GM12878 (cell line): ENCODE data around the gene BDKRB2. TPM values are rescaled to one million over a fixed set of nuclear protein-coding genes. Genes with fewer than 3 reads are reported as not detected.

ENCODE experiments used
- ATAC-seq: fragments of 200-7000 bp; cut with Tn5 transposase; 3 replicates; pipeline ENCODE4 v1.9.1; 2020; ENCODE audit warnings: mild to moderate bottlenecking, moderate library complexity
- BruUV-seq: library from RNA; stranded (reverse); fragments of 400-500 nt; replicated peaks from 2 replicates; lab custom pipeline; 2021; lab: Mats Ljungman, UMichigan
- CTCF ChIA-PET: fragments of 300-600 bp; sonication (Branson Sonifier 250); formaldehyde crosslinking; extraction: SDS; loops from one replicate; lab custom pipeline; 2021; ENCODE audit warnings: inconsistent platforms; lab: Yijun Ruan, JAX
- POLR2A ChIA-PET: fragments of 350-600 bp; formaldehyde crosslinking; extraction: SDS; loops from one replicate; lab custom pipeline; 2021; ENCODE audit warnings: inconsistent platforms; lab: Charles Lee
- RAD21 ChIA-PET: fragments of 300-600 bp; sonication (Branson Sonifier 250); formaldehyde crosslinking; loops from one replicate; lab custom pipeline; 2023; ENCODE audit warnings: antibody characterized with exemption; ENCODE audit not compliant: unreplicated experiment; lab: Charles Lee
- SMC1A ChIA-PET: fragments of 300-600 bp; sonication (Branson Sonifier 250); formaldehyde crosslinking; loops from one replicate; lab custom pipeline; 2023; ENCODE audit not compliant: unreplicated experiment, uncharacterized antibody; lab: Charles Lee
- DNase-seq: peaks from one replicate; pipeline ENCODE4 v3.0.0-alpha.2; 2011; ENCODE audit warnings: low read depth, low spot score
- FAIRE-seq: peaks from 3 replicates; lab custom pipeline; 2011; peaks lifted over from hg19 to GRCh38; lab: Jason Lieb, UNC
- H2AFZ ChIP-seq: 2 replicates; pipeline ENCODE4 v1.6.0; 2011; ENCODE audit warnings: low read depth, low read length, control low read depth; ENCODE audit not compliant: control insufficient read depth
- H3K27ac ChIP-seq: 2 replicates; pipeline ENCODE4 v1.5.1; 2011; ENCODE audit warnings: control low read depth; ENCODE audit not compliant: control insufficient read depth, insufficient read depth
- H3K27me3 ChIP-seq, 2 experiments: replicated peaks in 1 of 2; 2 replicates each; pipeline versions ENCODE4 v1.6.0 to v1.6.1; 2011; ENCODE audit warnings: low read length in 1 of 2; ENCODE audit not compliant: control insufficient read depth in 2 of 2, insufficient read depth in 2 of 2
- H3K36me3 ChIP-seq, 2 experiments: 2 replicates each; pipeline ENCODE4 v1.5.1; 2011; ENCODE audit warnings: low read length in 1 of 2; ENCODE audit not compliant: control insufficient read depth in 2 of 2, insufficient read depth in 2 of 2
- H3K4me1 ChIP-seq: 2 replicates; pipeline ENCODE4 v1.6.1; 2011; ENCODE audit warnings: mild to moderate bottlenecking, low read length, moderate library complexity, mixed read lengths; ENCODE audit not compliant: control insufficient read depth, insufficient read depth
- H3K4me2 ChIP-seq: 2 replicates; pipeline ENCODE4 v1.6.0; 2011; ENCODE audit warnings: control low read depth; ENCODE audit not compliant: control insufficient read depth, insufficient read depth
- H3K4me3 ChIP-seq: fragments of 200-600 bp; sonication (generic); 2 replicates; pipeline ENCODE4 v1.5.1; 2016
- H3K79me2 ChIP-seq: 2 replicates; pipeline ENCODE4 v1.6.0; 2011; ENCODE audit warnings: low read length; ENCODE audit not compliant: control insufficient read depth, insufficient read depth
- H3K9ac ChIP-seq: 2 replicates; pipeline ENCODE4 v1.8.0; 2011; ENCODE audit warnings: low read length, control low read depth, mixed read lengths; ENCODE audit not compliant: control insufficient read depth, insufficient read depth
- H3K9me3 ChIP-seq: replicated peaks from 3 replicates; pipeline ENCODE4 v1.5.1; 2011; ENCODE audit warnings: mild to moderate bottlenecking, low read length; ENCODE audit not compliant: control insufficient read depth, insufficient read depth
- H4K20me1 ChIP-seq: 2 replicates; pipeline ENCODE4 v1.6.0; 2011; ENCODE audit not compliant: control insufficient read depth, insufficient read depth
- BACH1 ChIP-seq: fragments of 450-650 bp; IDR thresholded peaks from 2 replicates; pipeline ENCODE4 v1.6.1; 2017; ENCODE audit warnings: mild to moderate bottlenecking, borderline replicate concordance
- CBX5 ChIP-seq: sonication (generic); IDR thresholded peaks from 2 replicates; pipeline ENCODE4 v1.6.1; 2016; ENCODE audit warnings: low read depth, moderate library complexity, mild to moderate bottlenecking, inconsistent platforms
- DPF2 ChIP-seq: fragments of 450-650 bp; IDR thresholded peaks from 2 replicates; pipeline ENCODE4 v1.6.1; 2017; ENCODE audit warnings: mild to moderate bottlenecking
- EP300 ChIP-seq, 2 experiments: fragments of 150-350 bp in 1 of 2; IDR thresholded peaks; 2 replicates each; pipeline ENCODE4 v1.6.1; 2011 to 2012; ENCODE audit warnings: low read depth in 2 of 2, low read length in 2 of 2, borderline replicate concordance in 1 of 2, improper control_type of control experiment in 1 of 2, inconsistent platforms in 1 of 2; ENCODE audit not compliant: control insufficient read depth in 1 of 2
- HCFC1 ChIP-seq: fragments of 150-350 bp; IDR thresholded peaks from 2 replicates; pipeline ENCODE4 v1.6.1; 2014; ENCODE audit warnings: low read length
- MTA2 ChIP-seq: fragments of 450-650 bp; IDR thresholded peaks from 2 replicates; pipeline ENCODE4 v1.6.1; 2016; ENCODE audit warnings: low read depth, mild to moderate bottlenecking, moderate library complexity
- MXI1 ChIP-seq: fragments of 150-350 bp; IDR thresholded peaks from 2 replicates; pipeline ENCODE4 v1.6.1; 2011; ENCODE audit warnings: low read depth, mild to moderate bottlenecking, inconsistent platforms, low read length, improper control_type of control experiment
- MYC ChIP-seq: IDR thresholded peaks from 2 replicates; pipeline ENCODE4 v1.6.1; 2011; ENCODE audit warnings: mild to moderate bottlenecking, low read length, moderate library complexity, inconsistent platforms; ENCODE audit not compliant: insufficient read depth, insufficient replicate concordance, insufficient read length, severe bottlenecking
- RAD51 ChIP-seq: fragments of 450-650 bp; IDR thresholded peaks from 2 replicates; pipeline ENCODE4 v1.6.1; 2016; ENCODE audit warnings: moderate library complexity, mild to moderate bottlenecking, inconsistent platforms
- SMAD1 ChIP-seq: fragments of 450-650 bp; IDR thresholded peaks from 2 replicates; pipeline ENCODE4 v1.6.1; 2018; ENCODE audit warnings: mild to moderate bottlenecking, low read depth; ENCODE audit not compliant: partially characterized antibody
- SRF ChIP-seq, 2 experiments: IDR thresholded peaks; 2 replicates each; pipeline ENCODE4 v1.6.1; 2011; ENCODE audit warnings: low read depth in 2 of 2, low read length in 2 of 2, mild to moderate bottlenecking in 1 of 2, moderate library complexity in 1 of 2
- WRNIP1 ChIP-seq: IDR thresholded peaks from 2 replicates; pipeline ENCODE4 v1.6.1; 2011; ENCODE audit warnings: low read depth, low read length, improper control_type of control experiment, borderline replicate concordance
- WGBS: methylation state at CpG from one replicate; pipeline ENCODE4 v1.1.6; 2016; ENCODE audit warnings: low lambda C conversion rate; ENCODE audit not compliant: insufficient replicate concordance, insufficient coverage; ENCODE audit errors: missing lambda C conversion rate; 5-methylcytosine and 5-hydroxymethylcytosine counted together
- in situ Hi-C: fragments of 300-500 bp; cut with MboI; formaldehyde crosslinking; loops from 9 replicates; pipeline ENCODE4 v1.14.3; 2018; ENCODE audit warnings: mixed read lengths
- intact Hi-C: fragments of 100-400 bp; cut with micrococcal nuclease; formaldehyde crosslinking; loops from one replicate; pipeline ENCODE4 v1.14.2; 2022; ENCODE audit not compliant: unreplicated experiment
- polyA plus RNA-seq, 11 experiments: library from polyadenylated mRNA; depleted of rRNA in 4 of 11; unstranded in 6 of 11; stranded (reverse) in 5 of 11; fragments of >200 nt; fragmentation: Nextera tagmentation in 4 of 11; fragmentation: Illumina TruSeq in 1 of 11; extraction: Ambion mirVana in 4 of 11; extraction: Trizol in 1 of 11; gene quantifications; 1 replicate in 1 of 11; 2 replicates in 10 of 11; pipeline versions ENCODE4 v1.2.1 to v1.2.3, GENCODE V29; 2011 to 2016; ENCODE audit warnings: inconsistent platforms in 2 of 11, missing spikeins in 2 of 11, low read depth in 1 of 11
- total RNA-seq, 4 experiments: library from RNA; depleted of rRNA in 3 of 4; stranded (reverse); fragments of >200 nt in 3 of 4; fragmentation: Illumina TruSeq in 1 of 4; extraction: Trizol in 1 of 4; gene quantifications; 2 replicates each; pipeline versions ENCODE4 v1.2.1 to v1.2.3, GENCODE V29; 2013 to 2021
- TF ChIP-seq, protein P1 (sequence below): IDR thresholded peaks from 2 replicates; pipeline ENCODE4 v1.6.1; 2012; ENCODE audit warnings: low read depth, low read length, improper control_type of control experiment
- TF ChIP-seq, protein P2 (sequence below): IDR thresholded peaks from 2 replicates; pipeline ENCODE4 v1.6.1; 2012; ENCODE audit warnings: low read depth, low read length, improper control_type of control experiment

The BDKRB2 gene
- total and polyA plus RNA-seq, 10 of the 15 experiments (the other 5 are each of a cell fraction or from before 2014, with no cell fraction given), result 0.08 TPM; not detected in 9

DNA sequence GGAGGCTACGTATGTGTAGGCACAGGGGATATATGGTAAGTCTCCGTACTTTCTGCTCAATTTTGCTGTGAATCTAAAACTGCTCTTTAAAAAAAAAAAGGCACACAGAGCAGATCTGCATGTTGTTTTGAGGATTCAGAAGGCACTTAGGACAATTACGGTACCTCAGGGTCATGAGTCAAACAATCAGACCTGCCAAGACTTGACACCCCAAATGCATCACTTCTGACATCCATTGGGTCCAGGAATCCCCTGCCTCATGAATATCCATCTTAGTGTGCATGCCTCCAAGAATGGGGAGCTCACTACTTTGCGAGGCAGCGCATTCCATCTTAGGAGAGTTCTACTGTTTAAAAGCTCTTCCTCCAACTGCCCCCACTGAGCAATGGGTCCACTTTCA, 3.0 kb downstream of the BDKRB2 start:
- no TSS peak for BruUV-seq
- 55% methylated on average over 5 of the region's 5 CpGs for WGBS
- no peak overlapping the region for H3K4me3 ChIP-seq
- H2AFZ ChIP-seq, result no peak overlapping the region
- RAD21 ChIA-PET, result no interaction called here
- peaks cover 7% of the 10 kb centered on the region in 2 experiments; a peak in 3 of 4 replicates for H3K27me3 ChIP-seq
- CTCF ChIA-PET, result no interaction called here
- H3K4me1 ChIP-seq, result no peaks in the 10 kb centered on the region
- no peaks in the 10 kb centered on the region for H4K20me1 ChIP-seq
- H3K4me2 ChIP-seq, result no peak overlapping the region
- H3K9ac ChIP-seq, result no peak overlapping the region
- TF ChIP-seq MXI1 (no peak), BACH1 (no peak), SRF (IDR thresholded peaks at IDR 0.05; ENCODE audit: low read depth in 2 of 2, low read length in 2 of 2) (no peak), RAD51 (no peak), MTA2 (no peak), MYC (no peak), CBX5 (no peak), WRNIP1 (no peak), DPF2 (no peak), HCFC1 (no peak), EP300 (IDR thresholded peaks at IDR 0.05; ENCODE audit: borderline replicate concordance in 1 of 2, control insufficient read depth in 1 of 2, low read depth in 2 of 2, low read length in 2 of 2) (no peak), SMAD1 (no peak)
- TF ChIP-seq, protein P1, sequence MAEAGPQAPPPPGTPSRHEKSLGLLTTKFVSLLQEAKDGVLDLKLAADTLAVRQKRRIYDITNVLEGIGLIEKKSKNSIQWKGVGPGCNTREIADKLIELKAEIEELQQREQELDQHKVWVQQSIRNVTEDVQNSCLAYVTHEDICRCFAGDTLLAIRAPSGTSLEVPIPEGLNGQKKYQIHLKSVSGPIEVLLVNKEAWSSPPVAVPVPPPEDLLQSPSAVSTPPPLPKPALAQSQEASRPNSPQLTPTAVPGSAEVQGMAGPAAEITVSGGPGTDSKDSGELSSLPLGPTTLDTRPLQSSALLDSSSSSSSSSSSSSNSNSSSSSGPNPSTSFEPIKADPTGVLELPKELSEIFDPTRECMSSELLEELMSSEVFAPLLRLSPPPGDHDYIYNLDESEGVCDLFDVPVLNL, result no peak
- TF ChIP-seq, protein P2, sequence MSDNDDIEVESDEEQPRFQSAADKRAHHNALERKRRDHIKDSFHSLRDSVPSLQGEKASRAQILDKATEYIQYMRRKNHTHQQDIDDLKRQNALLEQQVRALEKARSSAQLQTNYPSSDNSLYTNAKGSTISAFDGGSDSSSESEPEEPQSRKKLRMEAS, result no peak
- H3K36me3 ChIP-seq, result no peaks in the 10 kb centered on the region
- no peaks in the 10 kb centered on the region for H3K79me2 ChIP-seq
- no peak for FAIRE-seq
- intact Hi-C loops, result no loop called here
- DNase-seq, result no peak
- H3K9me3 ChIP-seq, result peaks cover 2% of the 10 kb centered on the region; the same call in 1 of the 3 replicates
- H3K27ac ChIP-seq, result no peak overlapping the region
- in situ Hi-C loops, result no loop called here
- POLR2A ChIA-PET, result no interaction called here
- ATAC-seq, result no peak
- SMC1A ChIA-PET, result no interaction called here
